Ishikawa (cell line): ENCODE results near the gene KCNIP4.

Source experiments
- CREB1 ChIP-seq: IDR thresholded peaks from 2 replicates; pipeline ENCODE4 v1.6.1; 2012; ENCODE audit warnings: low read depth
- EGR1 ChIP-seq: IDR thresholded peaks from 2 replicates; pipeline ENCODE4 v1.6.1; 2012
- EP300 ChIP-seq: IDR thresholded peaks from 2 replicates; pipeline ENCODE4 v1.6.1; 2012; ENCODE audit warnings: borderline replicate concordance
- MAX ChIP-seq: IDR thresholded peaks from 2 replicates; pipeline ENCODE4 v1.6.1; 2012
- RAD21 ChIP-seq: IDR thresholded peaks from 2 replicates; pipeline ENCODE4 v1.6.1; 2012; ENCODE audit warnings: low read depth
- REST ChIP-seq: IDR thresholded peaks from 2 replicates; pipeline ENCODE4 v1.6.1; 2012; ENCODE audit warnings: low read depth, mild to moderate bottlenecking
- TAF1 ChIP-seq: IDR thresholded peaks from 2 replicates; pipeline ENCODE4 v1.6.1; 2012; ENCODE audit warnings: low read depth, mild to moderate bottlenecking
- TCF12 ChIP-seq: IDR thresholded peaks from 2 replicates; pipeline ENCODE4 v1.6.1; 2012; ENCODE audit warnings: low read depth
- TEAD4 ChIP-seq: IDR thresholded peaks from 2 replicates; pipeline ENCODE4 v1.6.1; 2012
- YY1 ChIP-seq: IDR thresholded peaks from 2 replicates; pipeline ENCODE4 v1.6.1; 2012; ENCODE audit warnings: low read depth
- ZBTB7A ChIP-seq: IDR thresholded peaks from 2 replicates; pipeline ENCODE4 v1.6.1; 2012; ENCODE audit warnings: low read depth

- no peak for TF ChIP-seq MAX
- TF ChIP-seq EP300 = no peak
- no peak for TF ChIP-seq ZBTB7A
- TF ChIP-seq TAF1 = no peak
- TF ChIP-seq EGR1 = no peak
- no peak for TF ChIP-seq YY1
- TF ChIP-seq TCF12 = no peak
- no peak for TF ChIP-seq TEAD4
- no peak for TF ChIP-seq RAD21
- TF ChIP-seq REST = no peak
- TF ChIP-seq CREB1 = no peak
These were observed 1066.9 kb downstream of the KCNIP4 start for GRCh38 chr4:20881658-20882057.
